ENCODE results near the gene PSMB5. TPM values are rescaled to one million over a fixed set of nuclear protein-coding genes. Genes with fewer than 3 reads are reported as not detected.
A peak's percentile ranks its signal among the peaks of the same experiment; 100 is the strongest.

The PSMB5 gene
- total and polyA plus RNA-seq, 2 of the 13 experiments (the other 11 are each of a cell fraction or from before 2014, with no cell fraction given), result 705 to 871 TPM

GRCh38 chr14:22982477-22983245, 52.0 kb downstream of the PSMB5 start, which contains the start of gene AJUBA (continued):
- TF ChIP-seq ZNF710 (CRISPR knock-in tag; IDR thresholded peaks at IDR 0.05; ENCODE audit: borderline replicate concordance) (no peak), MAFF (IDR thresholded peaks at IDR 0.05; ENCODE audit: low read depth, low read length) (no peak), HOXD1 (CRISPR knock-in tag; IDR thresholded peaks at IDR 0.05) (no peak), HDAC6 (IDR thresholded peaks at IDR 0.05; ENCODE audit: low read depth, low read length) (no peak), GLI4 (CRISPR knock-in tag; IDR thresholded peaks at IDR 0.05; ENCODE audit: borderline replicate concordance) (peak; percentile 98; the same call in 1 of the 2 replicates), SOX5 (CRISPR knock-in tag; IDR thresholded peaks at IDR 0.05; ENCODE audit: borderline replicate concordance) (peak; percentile 75), ZNF576 (CRISPR knock-in tag; IDR thresholded peaks at IDR 0.05) (no peak), KIAA2018 (CRISPR knock-in tag; IDR thresholded peaks at IDR 0.05; ENCODE audit: borderline replicate concordance) (no peak), SNRNP70 (IDR thresholded peaks at IDR 0.05; ENCODE audit: low read depth, low read length) (no peak), ZNF333 (CRISPR knock-in tag; IDR thresholded peaks at IDR 0.05; ENCODE audit: borderline replicate concordance) (no peak), ETV6 (CRISPR knock-in tag; conservative IDR thresholded peaks at IDR 0.05) (peak; percentile 89), SIN3B (IDR thresholded peaks at IDR 0.05; ENCODE audit: low read length) (peak; percentile 82), ATF1 (CRISPR knock-in tag; IDR thresholded peaks at IDR 0.05) (no peak), GTF3A (CRISPR knock-in tag; conservative IDR thresholded peaks at IDR 0.05) (peak; percentile 94), ZNF557 (CRISPR knock-in tag; IDR thresholded peaks at IDR 0.05) (no peak), ZNF414 (CRISPR knock-in tag; IDR thresholded peaks at IDR 0.05) (no peak), ZFP90 (CRISPR knock-in tag; IDR thresholded peaks at IDR 0.05; ENCODE audit: borderline replicate concordance) (no peak), FOXK2 (IDR thresholded peaks at IDR 0.05) (no peak; the same call in 1 of the 2 replicates), SRSF4 (IDR thresholded peaks at IDR 0.05; ENCODE audit: low read depth, low read length, poor library complexity, severe bottlenecking) (no peak)
